ENCODE results near the gene TMEM140.

DNA sequence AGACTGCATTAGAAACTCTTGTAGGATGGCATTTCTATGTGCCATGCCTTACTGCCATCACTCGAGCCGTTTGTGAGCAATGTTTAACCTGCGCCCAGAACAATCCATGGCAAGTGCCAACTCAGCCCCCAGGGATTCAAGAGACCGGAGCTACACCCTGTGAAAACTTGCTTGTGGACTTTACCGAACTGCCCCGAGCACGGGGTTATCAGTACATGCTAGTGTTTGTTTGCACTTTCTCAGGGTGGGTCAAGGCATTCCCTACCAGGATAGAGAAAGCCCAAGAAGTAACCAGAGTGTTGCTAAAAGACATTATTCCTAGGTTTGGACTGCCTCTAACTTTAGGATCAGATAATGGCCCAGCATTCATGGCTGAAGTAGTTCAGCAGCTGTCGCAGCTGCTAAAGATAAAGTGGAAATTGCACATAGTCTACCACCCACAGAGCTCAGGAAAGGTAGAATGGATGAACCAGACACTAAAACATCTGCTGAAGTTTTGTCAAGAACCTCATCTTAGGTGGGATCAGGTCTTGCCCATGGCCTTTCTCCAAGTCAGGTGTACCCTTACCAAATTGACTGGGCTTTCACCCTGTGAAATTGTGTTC, 31.6 kb downstream of the TMEM140 start:
- no peak for TF ChIP-seq EZH2 (IDR thresholded peaks at IDR 0.05; ENCODE audit: low read depth)
- TF ChIP-seq, protein P1, sequence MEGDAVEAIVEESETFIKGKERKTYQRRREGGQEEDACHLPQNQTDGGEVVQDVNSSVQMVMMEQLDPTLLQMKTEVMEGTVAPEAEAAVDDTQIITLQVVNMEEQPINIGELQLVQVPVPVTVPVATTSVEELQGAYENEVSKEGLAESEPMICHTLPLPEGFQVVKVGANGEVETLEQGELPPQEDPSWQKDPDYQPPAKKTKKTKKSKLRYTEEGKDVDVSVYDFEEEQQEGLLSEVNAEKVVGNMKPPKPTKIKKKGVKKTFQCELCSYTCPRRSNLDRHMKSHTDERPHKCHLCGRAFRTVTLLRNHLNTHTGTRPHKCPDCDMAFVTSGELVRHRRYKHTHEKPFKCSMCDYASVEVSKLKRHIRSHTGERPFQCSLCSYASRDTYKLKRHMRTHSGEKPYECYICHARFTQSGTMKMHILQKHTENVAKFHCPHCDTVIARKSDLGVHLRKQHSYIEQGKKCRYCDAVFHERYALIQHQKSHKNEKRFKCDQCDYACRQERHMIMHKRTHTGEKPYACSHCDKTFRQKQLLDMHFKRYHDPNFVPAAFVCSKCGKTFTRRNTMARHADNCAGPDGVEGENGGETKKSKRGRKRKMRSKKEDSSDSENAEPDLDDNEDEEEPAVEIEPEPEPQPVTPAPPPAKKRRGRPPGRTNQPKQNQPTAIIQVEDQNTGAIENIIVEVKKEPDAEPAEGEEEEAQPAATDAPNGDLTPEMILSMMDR (conservative IDR thresholded peaks at IDR 0.05): no peak
